GM12878 (cell line): ENCODE data around the gene ZBTB3. TPM values are rescaled to one million over a fixed set of nuclear protein-coding genes. Genes with fewer than 3 reads are reported as not detected.

Source experiments
- ATAC-seq: fragments of 200-7000 bp; cut with Tn5 transposase; 3 replicates; pipeline ENCODE4 v1.9.1; 2020; ENCODE audit warnings: mild to moderate bottlenecking, moderate library complexity
- BruUV-seq: library from RNA; stranded (reverse); fragments of 400-500 nt; replicated peaks from 2 replicates; lab custom pipeline; 2021; lab: Mats Ljungman, UMichigan
- CTCF ChIA-PET: fragments of 300-600 bp; sonication (Branson Sonifier 250); formaldehyde crosslinking; extraction: SDS; loops from one replicate; lab custom pipeline; 2021; ENCODE audit warnings: inconsistent platforms; lab: Yijun Ruan, JAX
- POLR2A ChIA-PET: fragments of 350-600 bp; formaldehyde crosslinking; extraction: SDS; loops from one replicate; lab custom pipeline; 2021; ENCODE audit warnings: inconsistent platforms; lab: Charles Lee
- RAD21 ChIA-PET: fragments of 300-600 bp; sonication (Branson Sonifier 250); formaldehyde crosslinking; loops from one replicate; lab custom pipeline; 2023; ENCODE audit warnings: antibody characterized with exemption; ENCODE audit not compliant: unreplicated experiment; lab: Charles Lee
- SMC1A ChIA-PET: fragments of 300-600 bp; sonication (Branson Sonifier 250); formaldehyde crosslinking; loops from one replicate; lab custom pipeline; 2023; ENCODE audit not compliant: unreplicated experiment, uncharacterized antibody; lab: Charles Lee
- DNase-seq: peaks from one replicate; pipeline ENCODE4 v3.0.0-alpha.2; 2011; ENCODE audit warnings: low read depth, low spot score
- FAIRE-seq: peaks from 3 replicates; lab custom pipeline; 2011; peaks lifted over from hg19 to GRCh38; lab: Jason Lieb, UNC
- H2AFZ ChIP-seq: 2 replicates; pipeline ENCODE4 v1.6.0; 2011; ENCODE audit warnings: low read depth, low read length, control low read depth; ENCODE audit not compliant: control insufficient read depth
- H3K27ac ChIP-seq: 2 replicates; pipeline ENCODE4 v1.5.1; 2011; ENCODE audit warnings: control low read depth; ENCODE audit not compliant: control insufficient read depth, insufficient read depth
- H3K27me3 ChIP-seq, 2 experiments: replicated peaks in 1 of 2; 2 replicates each; pipeline versions ENCODE4 v1.6.0 to v1.6.1; 2011; ENCODE audit warnings: low read length in 1 of 2; ENCODE audit not compliant: control insufficient read depth in 2 of 2, insufficient read depth in 2 of 2
- H3K36me3 ChIP-seq, 2 experiments: 2 replicates each; pipeline ENCODE4 v1.5.1; 2011; ENCODE audit warnings: low read length in 1 of 2; ENCODE audit not compliant: control insufficient read depth in 2 of 2, insufficient read depth in 2 of 2
- H3K4me1 ChIP-seq: 2 replicates; pipeline ENCODE4 v1.6.1; 2011; ENCODE audit warnings: mild to moderate bottlenecking, low read length, moderate library complexity, mixed read lengths; ENCODE audit not compliant: control insufficient read depth, insufficient read depth
- H3K4me2 ChIP-seq: 2 replicates; pipeline ENCODE4 v1.6.0; 2011; ENCODE audit warnings: control low read depth; ENCODE audit not compliant: control insufficient read depth, insufficient read depth
- H3K4me3 ChIP-seq: fragments of 200-600 bp; sonication (generic); 2 replicates; pipeline ENCODE4 v1.5.1; 2016
- H3K79me2 ChIP-seq: 2 replicates; pipeline ENCODE4 v1.6.0; 2011; ENCODE audit warnings: low read length; ENCODE audit not compliant: control insufficient read depth, insufficient read depth
- H3K9ac ChIP-seq: 2 replicates; pipeline ENCODE4 v1.8.0; 2011; ENCODE audit warnings: low read length, control low read depth, mixed read lengths; ENCODE audit not compliant: control insufficient read depth, insufficient read depth
- H3K9me3 ChIP-seq: replicated peaks from 3 replicates; pipeline ENCODE4 v1.5.1; 2011; ENCODE audit warnings: mild to moderate bottlenecking, low read length; ENCODE audit not compliant: control insufficient read depth, insufficient read depth
- H4K20me1 ChIP-seq: 2 replicates; pipeline ENCODE4 v1.6.0; 2011; ENCODE audit not compliant: control insufficient read depth, insufficient read depth
- ASH2L ChIP-seq: fragments of 300-600, 200-600 bp; sonication (generic); IDR thresholded peaks from 2 replicates; pipeline ENCODE4 v1.6.1; 2017; ENCODE audit warnings: low read depth, mild to moderate bottlenecking, borderline replicate concordance
- BCLAF1 ChIP-seq: fragments of 450-650 bp; IDR thresholded peaks from 2 replicates; pipeline ENCODE4 v1.6.1; 2017; ENCODE audit warnings: antibody characterized with exemption, mild to moderate bottlenecking, moderate library complexity
- BHLHE40 ChIP-seq, 2 experiments: fragments of 450-650 bp in 1 of 2; IDR thresholded peaks; 2 replicates each; pipeline ENCODE4 v1.6.1; 2011 to 2017; ENCODE audit warnings: low read depth in 2 of 2, borderline replicate concordance in 1 of 2, improper control_type of control experiment in 1 of 2, low read length in 1 of 2, mild to moderate bottlenecking in 1 of 2
- FOXK2 ChIP-seq: fragments of 450-650 bp; IDR thresholded peaks from 2 replicates; pipeline ENCODE4 v1.6.1; 2017; ENCODE audit warnings: mild to moderate bottlenecking, moderate library complexity
- RFX5 ChIP-seq: IDR thresholded peaks from 2 replicates; pipeline ENCODE4 v1.6.1; 2011; ENCODE audit warnings: low read depth, low read length, improper control_type of control experiment
- WGBS: methylation state at CpG from one replicate; pipeline ENCODE4 v1.1.6; 2016; ENCODE audit warnings: low lambda C conversion rate; ENCODE audit not compliant: insufficient replicate concordance, insufficient coverage; ENCODE audit errors: missing lambda C conversion rate; 5-methylcytosine and 5-hydroxymethylcytosine counted together
- in situ Hi-C: fragments of 300-500 bp; cut with MboI; formaldehyde crosslinking; loops from 9 replicates; pipeline ENCODE4 v1.14.3; 2018; ENCODE audit warnings: mixed read lengths
- intact Hi-C: fragments of 100-400 bp; cut with micrococcal nuclease; formaldehyde crosslinking; loops from one replicate; pipeline ENCODE4 v1.14.2; 2022; ENCODE audit not compliant: unreplicated experiment
- polyA plus RNA-seq, 11 experiments: library from polyadenylated mRNA; depleted of rRNA in 4 of 11; unstranded in 6 of 11; stranded (reverse) in 5 of 11; fragments of >200 nt; fragmentation: Nextera tagmentation in 4 of 11; fragmentation: Illumina TruSeq in 1 of 11; extraction: Ambion mirVana in 4 of 11; extraction: Trizol in 1 of 11; gene quantifications; 1 replicate in 1 of 11; 2 replicates in 10 of 11; pipeline versions ENCODE4 v1.2.1 to v1.2.3, GENCODE V29; 2011 to 2016; ENCODE audit warnings: inconsistent platforms in 2 of 11, missing spikeins in 2 of 11, low read depth in 1 of 11
- total RNA-seq, 4 experiments: library from RNA; depleted of rRNA in 3 of 4; stranded (reverse); fragments of >200 nt in 3 of 4; fragmentation: Illumina TruSeq in 1 of 4; extraction: Trizol in 1 of 4; gene quantifications; 2 replicates each; pipeline versions ENCODE4 v1.2.1 to v1.2.3, GENCODE V29; 2013 to 2021

Gene ZBTB3
- total and polyA plus RNA-seq, 10 of the 15 experiments (the other 5 are each of a cell fraction or from before 2014, with no cell fraction given): 1.4 to 7.7 (median 4.8) TPM

GRCh38 chr11:62707277-62707861, 46.6 kb downstream of the ZBTB3 start, which contains the start of the genes BSCL2 and GNG3:
BSCL2 (minus strand) TSS chr11:62707424; CDS start chr11:62707195, 229 bp downstream.
GNG3 (plus strand) TSS chr11:62707676; CDS start chr11:62708296, 620 bp downstream.
- no peaks in the 10 kb centered on the region for H3K27me3 ChIP-seq
- peaks cover 29% of the 10 kb centered on the region for H3K4me1 ChIP-seq
- intact Hi-C loops: loop anchor here (5.0 kb wide), 1 partner anchor 105 kb away; the partner anchor contains the start of gene MTA2
- WGBS: 97% methylated on average over 9 of the region's 10 CpGs
- ChIA-PET POLR2A (interaction anchor here (1.2 to 7.6 kb wide), 5 partner anchors 20 to 116 kb away, joined by 7 to 79 read pairs (median 10); partner anchors contain the start of genes HNRNPUL2, MTA2, TAF6L and TTC9C), CTCF (interaction anchor here (0.7 to 5.0 kb wide), 6 partner anchors 13 to 283 kb away, joined by 3 to 21 read pairs (median 4); partner anchors contain the start of gene HNRNPUL2), RAD21 (interaction anchor here (0.6 to 2.3 kb wide), 3 partner anchors 20 to 67 kb away, joined by 3 to 6 read pairs (median 3); partner anchors contain the start of gene TAF6L), SMC1A (interaction anchor here (0.9 to 2.5 kb wide), 3 partner anchors 21 to 116 kb away, joined by 3 to 9 read pairs (median 7); partner anchors contain the start of genes HNRNPUL2, TTC9C and TUT1)
- peak within 1 kb of the TSS; percentile 83; the same call in 1 of the 2 replicates for H3K4me3 ChIP-seq
- BruUV-seq: no TSS peak
- H3K79me2 ChIP-seq: no peaks in the 10 kb centered on the region
- DNase-seq (no peak), FAIRE-seq (no peak)
- in situ Hi-C loops: no loop called here
- H3K4me2 ChIP-seq: peak within 1 kb of the TSS; percentile 98
- peaks cover 12 to 14% of the 10 kb centered on the region in 2 experiments for H3K36me3 ChIP-seq
- TF ChIP-seq FOXK2 (peak; percentile 62), BCLAF1 (0 out of 2 replicates have a peak, but pooled peaks have one; percentile 24), ASH2L (no peak), BHLHE40 (IDR thresholded peaks at IDR 0.05; ENCODE audit: borderline replicate concordance in 1 of 2, low read depth in 2 of 2, low read length in 1 of 2) (peak in 1 of 2 experiments; percentile 36; a peak in 1 of 4 replicates), RFX5 (no peak)
- TF ChIP-seq, all 136 proteins: peak for 3
- H2AFZ ChIP-seq: peak within 1 kb of the TSS; percentile 70
- H3K27ac ChIP-seq: peak within 1 kb of the TSS; percentile 88; the same call in 1 of the 2 replicates
- ATAC-seq: no peak
- H3K9me3 ChIP-seq: no peaks in the 10 kb centered on the region
- no peaks in the 10 kb centered on the region for H4K20me1 ChIP-seq
- peak within 1 kb of the TSS; percentile 90 for H3K9ac ChIP-seq
